ENCODE data around the gene CHRD. TPM values are rescaled to one million over a fixed set of nuclear protein-coding genes. Genes with fewer than 3 reads are reported as not detected.

Gene CHRD
- total RNA-seq, 1 donor from 2014 or later = not detected

Other genes with a start within 250 kb of the CHRD start
- gene EIF2B5, start 244.7 kb upstream of the CHRD start, total RNA-seq = 75.6 and 75.9 TPM in 2 replicates
- 59.4 and 61.5 TPM in 2 replicates for gene DVL3, start 224.7 kb upstream of the CHRD start, total RNA-seq
- 235 and 238 TPM in 2 replicates for gene AP2M1, start 205.2 kb upstream of the CHRD start, total RNA-seq
- 75.2 and 76.4 TPM in 2 replicates for gene ABCF3, start 193.9 kb upstream of the CHRD start, total RNA-seq
- gene VWA5B2, start 150.5 kb upstream of the CHRD start, total RNA-seq = not detected in 2 replicates
- 86.7 and 89.3 TPM in 2 replicates for gene ALG3, start 131.1 kb upstream of the CHRD start, total RNA-seq
- 13.5 and 15.2 TPM in 2 replicates for gene EEF1AKMT4, start 130.4 kb upstream of the CHRD start, total RNA-seq
- 0.15 and 0.52 TPM in 2 replicates for gene CAMK2N2, start 118.5 kb upstream of the CHRD start, total RNA-seq
- gene ECE2, start 104.0 kb upstream of the CHRD start, total RNA-seq = not detected in 2 replicates
- 251 and 255 TPM in 2 replicates for gene PSMD2, start 80.8 kb upstream of the CHRD start, total RNA-seq
- gene EIF4G1, start 65.4 kb upstream of the CHRD start, total RNA-seq = 657 and 706 TPM in 2 replicates
- 7.5 and 9.2 TPM in 2 replicates for gene FAM131A, start 42.5 kb upstream of the CHRD start, total RNA-seq
- gene CLCN2, start 18.4 kb upstream of the CHRD start, total RNA-seq = 5.2 and 6.6 TPM in 2 replicates
- 145 and 151 TPM in 2 replicates for gene POLR2H, start 18.3 kb upstream of the CHRD start, total RNA-seq
- not detected in 2 replicates for gene THPO, start 1.8 kb upstream of the CHRD start, total RNA-seq
- gene EPHB3, start 181.7 kb downstream of the CHRD start, total RNA-seq = 0.31 TPM in 1 of 2 replicates, not detected in the other